Neural progenitor cell (in vitro differentiated cells): Measurements from ENCODE around the gene ASB13.

Experiments used
- EZH2 ChIP-seq: fragments of 200-600 bp; sonication (generic); IDR thresholded peaks from 2 replicates; pipeline ENCODE4 v1.6.1; 2017; ENCODE audit warnings: antibody characterized with exemption, mild to moderate bottlenecking, moderate library complexity
- EZH2phosphoT487 ChIP-seq: fragments of 200-600 bp; sonication (generic); IDR thresholded peaks from 2 replicates; pipeline ENCODE4 v1.6.1; 2017; ENCODE audit warnings: antibody characterized with exemption
- TF ChIP-seq, protein P1 (sequence below): fragments of 200-600 bp; sonication (generic); IDR thresholded peaks from 2 replicates; pipeline ENCODE4 v1.5.1; 2017; ENCODE audit warnings: antibody characterized with exemption, mild to moderate bottlenecking

DNA sequence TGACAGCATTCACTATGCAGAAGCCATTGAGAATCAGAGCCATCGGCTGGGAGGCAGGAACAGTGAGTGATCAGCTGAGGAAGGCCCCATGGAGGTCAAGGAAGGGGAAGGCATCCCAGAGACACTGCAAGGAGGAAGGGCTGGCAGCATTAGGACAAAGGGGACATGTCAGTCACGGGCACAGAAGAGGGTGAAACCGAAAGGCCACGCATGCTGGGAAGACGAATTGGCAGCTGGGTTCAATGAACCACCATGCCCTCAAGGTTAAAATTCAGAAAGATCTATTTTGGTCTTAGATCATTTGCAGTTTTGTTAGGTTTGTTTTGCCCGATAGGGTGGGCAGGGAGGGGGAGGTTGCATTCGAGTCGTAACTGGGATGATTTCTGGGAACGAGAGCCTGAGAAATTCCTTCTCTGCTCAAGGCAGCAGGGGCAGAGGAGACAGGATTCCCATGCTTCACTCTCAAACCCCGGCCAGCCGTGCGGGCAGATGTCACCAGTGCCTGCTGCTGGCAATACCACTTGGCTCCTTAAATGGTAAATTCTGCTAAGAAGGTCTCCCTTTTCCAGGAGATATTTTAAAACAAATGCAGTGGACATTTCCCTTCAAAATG lies 57.7 kb downstream of the ASB13 start:
- TF ChIP-seq, protein P1, sequence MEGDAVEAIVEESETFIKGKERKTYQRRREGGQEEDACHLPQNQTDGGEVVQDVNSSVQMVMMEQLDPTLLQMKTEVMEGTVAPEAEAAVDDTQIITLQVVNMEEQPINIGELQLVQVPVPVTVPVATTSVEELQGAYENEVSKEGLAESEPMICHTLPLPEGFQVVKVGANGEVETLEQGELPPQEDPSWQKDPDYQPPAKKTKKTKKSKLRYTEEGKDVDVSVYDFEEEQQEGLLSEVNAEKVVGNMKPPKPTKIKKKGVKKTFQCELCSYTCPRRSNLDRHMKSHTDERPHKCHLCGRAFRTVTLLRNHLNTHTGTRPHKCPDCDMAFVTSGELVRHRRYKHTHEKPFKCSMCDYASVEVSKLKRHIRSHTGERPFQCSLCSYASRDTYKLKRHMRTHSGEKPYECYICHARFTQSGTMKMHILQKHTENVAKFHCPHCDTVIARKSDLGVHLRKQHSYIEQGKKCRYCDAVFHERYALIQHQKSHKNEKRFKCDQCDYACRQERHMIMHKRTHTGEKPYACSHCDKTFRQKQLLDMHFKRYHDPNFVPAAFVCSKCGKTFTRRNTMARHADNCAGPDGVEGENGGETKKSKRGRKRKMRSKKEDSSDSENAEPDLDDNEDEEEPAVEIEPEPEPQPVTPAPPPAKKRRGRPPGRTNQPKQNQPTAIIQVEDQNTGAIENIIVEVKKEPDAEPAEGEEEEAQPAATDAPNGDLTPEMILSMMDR: no peak
- no peak for TF ChIP-seq EZH2
- no peak for TF ChIP-seq EZH2phosphoT487
